Right atrium auricular region (tissue), 2 donors: ENCODE results near the gene AGBL4. TPM values are rescaled to one million over a fixed set of nuclear protein-coding genes. Genes with fewer than 3 reads are reported as not detected.

ENCODE experiments used
- DNase-seq: peaks from one replicate; pipeline ENCODE4 v3.0.0-alpha.2; 2019; ENCODE audit warnings: low spot score
- H3K27ac ChIP-seq, 2 donors: fragments of 200-600 bp; sonication (generic); 1 replicate in 1 of 2; 2 replicates in 1 of 2; pipeline ENCODE4 v1.5.1; 2016 to 2019
- H3K27me3 ChIP-seq, 2 donors: fragments of 200-600 bp; sonication (generic); one replicate each; pipeline versions ENCODE4 v1.5.1 to v1.6.0; 2017 to 2019
- H3K36me3 ChIP-seq: fragments of 200-600 bp; sonication (generic); one replicate; pipeline ENCODE4 v1.5.1; 2016
- H3K4me1 ChIP-seq, 2 donors: fragments of 200-600 bp; sonication (generic); one replicate each; pipeline versions ENCODE4 v1.5.1 to v1.6.0; 2017 to 2019
- H3K4me3 ChIP-seq, 2 donors: fragments of 200-600 bp; sonication (generic); 1 replicate in 1 of 2; 2 replicates in 1 of 2; pipeline ENCODE4 v1.5.1; 2017 to 2019; ENCODE audit warnings: mild to moderate bottlenecking in 1 of 2, moderate library complexity in 1 of 2
- H3K9me3 ChIP-seq, 2 donors: fragments of 200-600 bp; sonication (generic); one replicate each; pipeline ENCODE4 v1.5.1; 2019
- CTCF ChIP-seq, 2 donors: fragments of 200-600 bp; sonication (generic); IDR thresholded peaks; one replicate each; pipeline ENCODE4 v1.5.1; 2019; ENCODE audit warnings: antibody characterized with exemption in 2 of 2
- total RNA-seq, 2 donors: library from RNA; depleted of rRNA; stranded (reverse); fragments of >200 nt; gene quantifications; one replicate each; pipeline ENCODE4 v1.1.0, GENCODE V29; 2016

AGBL4 gene
- total RNA-seq, 2 donors from 2014 or later = 0.94 to 1.7 TPM

GRCh38 chr1:48943826-48944225 is 1079.9 kb downstream of the AGBL4 start:
- H3K27ac ChIP-seq = no peak overlapping the region
- no peak for TF ChIP-seq CTCF (IDR thresholded peaks at IDR 0.05)
- no peak for DNase-seq
- no peaks in the 10 kb centered on the region for H3K36me3 ChIP-seq
- H3K9me3 ChIP-seq = no peaks in the 10 kb centered on the region
- no peaks in the 10 kb centered on the region for H3K4me1 ChIP-seq
- H3K4me3 ChIP-seq = no peak overlapping the region
- H3K27me3 ChIP-seq = no peaks in the 10 kb centered on the region

- Histone ChIP-seq H3K36me3 (no peaks in the 10 kb centered on the region), H3K9me3 (no peaks in the 10 kb centered on the region), H3K4me3 (no peak overlapping the region), H3K4me1 (no peaks in the 10 kb centered on the region), H3K27ac (no peak overlapping the region), H3K27me3 (no peaks in the 10 kb centered on the region)
- DNase-seq = no peak
- TF ChIP-seq CTCF (IDR thresholded peaks at IDR 0.05) = no peak
Observed at GRCh38 chr1:48943393-48943792, 1080.4 kb downstream of the AGBL4 start.

GRCh38 chr1:48940962-48941732 is 1082.6 kb downstream of the AGBL4 start:
- DNase-seq = no peak
- H3K27ac ChIP-seq = no peak overlapping the region
- no peak overlapping the region for H3K4me3 ChIP-seq
- H3K4me1 ChIP-seq = no peaks in the 10 kb centered on the region
- no peaks in the 10 kb centered on the region for H3K36me3 ChIP-seq
- no peak for TF ChIP-seq CTCF (IDR thresholded peaks at IDR 0.05)
- H3K9me3 ChIP-seq = no peaks in the 10 kb centered on the region
- H3K27me3 ChIP-seq = no peaks in the 10 kb centered on the region

GRCh38 chr1:48940354-48940753 is 1083.4 kb downstream of the AGBL4 start:
- H3K27me3 ChIP-seq = no peaks in the 10 kb centered on the region
- no peaks in the 10 kb centered on the region for H3K4me1 ChIP-seq
- DNase-seq = no peak
- no peak for TF ChIP-seq CTCF (IDR thresholded peaks at IDR 0.05)
- no peaks in the 10 kb centered on the region for H3K9me3 ChIP-seq
- no peak overlapping the region for H3K4me3 ChIP-seq
- no peak overlapping the region for H3K27ac ChIP-seq
- H3K36me3 ChIP-seq = no peaks in the 10 kb centered on the region

- Histone ChIP-seq H3K27me3 (no peaks in the 10 kb centered on the region), H3K36me3 (no peaks in the 10 kb centered on the region), H3K27ac (no peak overlapping the region), H3K4me3 (no peak overlapping the region), H3K9me3 (no peaks in the 10 kb centered on the region), H3K4me1 (no peaks in the 10 kb centered on the region)
- no peak for DNase-seq
- no peak for TF ChIP-seq CTCF (IDR thresholded peaks at IDR 0.05)
Observed at GRCh38 chr1:48939828-48940227, 1083.9 kb downstream of the AGBL4 start.

- no peaks in the 10 kb centered on the region for H3K4me1 ChIP-seq
- TF ChIP-seq CTCF (IDR thresholded peaks at IDR 0.05) = no peak
- no peak overlapping the region for H3K4me3 ChIP-seq
- H3K9me3 ChIP-seq = no peaks in the 10 kb centered on the region
- DNase-seq = no peak
- no peaks in the 10 kb centered on the region for H3K36me3 ChIP-seq
- H3K27me3 ChIP-seq = no peaks in the 10 kb centered on the region
- no peak overlapping the region for H3K27ac ChIP-seq
Observed at GRCh38 chr1:48939042-48939441, 1084.7 kb downstream of the AGBL4 start.
